ENCODE data around the gene EFCAB6. TPM values are rescaled to one million over a fixed set of nuclear protein-coding genes. Genes with fewer than 3 reads are reported as not detected.

Gene EFCAB6
- total RNA-seq, 1 donor from 2014 or later, result 0.23 TPM

- no peak for DNase-seq (ENCODE audit: extremely low read depth, low read depth, low spot score)
Observed at GRCh38 chr22:43488031-43488866, 323.9 kb downstream of the EFCAB6 start.

- DNase-seq (ENCODE audit: extremely low read depth, low read depth, low spot score), result no peak
Observed at GRCh38 chr22:43487311-43488030, 324.6 kb downstream of the EFCAB6 start.

- DNase-seq (ENCODE audit: extremely low read depth, low read depth, low spot score), result no peak
Observed at GRCh38 chr22:43485502-43486089, 326.5 kb downstream of the EFCAB6 start.

GRCh38 chr22:43484227-43484626, 327.9 kb downstream of the EFCAB6 start:
- no peak for DNase-seq (ENCODE audit: extremely low read depth, low read depth, low spot score)

- DNase-seq (ENCODE audit: extremely low read depth, low read depth, low spot score), result no peak
Observed at GRCh38 chr22:43483669-43484068, 328.4 kb downstream of the EFCAB6 start.

GRCh38 chr22:43483266-43483665, 328.8 kb downstream of the EFCAB6 start:
- DNase-seq (ENCODE audit: extremely low read depth, low read depth, low spot score), result no peak

GRCh38 chr22:43482318-43482625, 329.8 kb downstream of the EFCAB6 start:
- DNase-seq (ENCODE audit: extremely low read depth, low read depth, low spot score), result no peak

- no peak for DNase-seq (ENCODE audit: extremely low read depth, low read depth, low spot score)
Observed at GRCh38 chr22:43481568-43482317, 330.4 kb downstream of the EFCAB6 start.

- no peak for DNase-seq (ENCODE audit: extremely low read depth, low read depth, low spot score)
Observed at GRCh38 chr22:43479962-43480361, 332.1 kb downstream of the EFCAB6 start.

GRCh38 chr22:43479301-43479950, 332.7 kb downstream of the EFCAB6 start:
- DNase-seq (ENCODE audit: extremely low read depth, low read depth, low spot score), result no peak

Other genes with a start within 250 kb of the EFCAB6 start
- gene SULT4A1, start 50.2 kb upstream of the EFCAB6 start, total RNA-seq, result 0.19 and 1.5 TPM in 2 replicates
- gene PNPLA5, start 79.7 kb upstream of the EFCAB6 start, total RNA-seq, result not detected in 2 replicates
- 4.6 and 6.2 TPM in 2 replicates for gene PNPLA3, start 111.5 kb upstream of the EFCAB6 start, total RNA-seq
- gene SAMM50, start 143.1 kb upstream of the EFCAB6 start, total RNA-seq, result 47.7 and 54.8 TPM in 2 replicates
- gene PARVB, start 212.0 kb upstream of the EFCAB6 start, total RNA-seq, result 118 and 222 TPM in 2 replicates